Smooth muscle cell (in vitro differentiated cells): ENCODE data around the gene C3orf22. TPM values are rescaled to one million over a fixed set of nuclear protein-coding genes. Genes with fewer than 3 reads are reported as not detected.

Experiments
- DNase-seq: peaks from one replicate; lab custom pipeline; 2025; ENCODE audit not compliant: unreplicated experiment; lab: John Stamatoyannopoulos, UW
- H2AFZ ChIP-seq: fragments of 200-600 bp; sonication (generic); 2 replicates; pipeline ENCODE4 v1.6.0; 2016; ENCODE audit warnings: antibody characterized with exemption, low read depth, mild to moderate bottlenecking
- H3F3A ChIP-seq: fragments of 200-600 bp; sonication (generic); 2 replicates; pipeline ENCODE4 v1.6.0; 2017; ENCODE audit warnings: antibody characterized with exemption, low read depth
- H3K27ac ChIP-seq: fragments of 200-600 bp; sonication (generic); 2 replicates; pipeline ENCODE4 v1.5.1; 2016; ENCODE audit warnings: low read depth, mild to moderate bottlenecking
- H3K27me3 ChIP-seq: fragments of 200-600 bp; sonication (generic); 2 replicates; pipeline ENCODE4 v1.6.1; 2016; ENCODE audit warnings: low read depth, mild to moderate bottlenecking
- H3K36me3 ChIP-seq: fragments of 200-600 bp; sonication (generic); 2 replicates; pipeline ENCODE4 v1.5.1; 2016; ENCODE audit warnings: low read depth
- H3K4me1 ChIP-seq: fragments of 200-600 bp; sonication (generic); 2 replicates; pipeline ENCODE4 v1.5.1; 2016; ENCODE audit warnings: low read depth
- H3K4me2 ChIP-seq: fragments of 200-600 bp; sonication (generic); 2 replicates; pipeline ENCODE4 v1.6.0; 2016; ENCODE audit warnings: mild to moderate bottlenecking
- H3K4me3 ChIP-seq: fragments of 200-600 bp; sonication (generic); 2 replicates; pipeline ENCODE4 v1.5.1; 2016; ENCODE audit warnings: mild to moderate bottlenecking
- H3K79me2 ChIP-seq: fragments of 200-600 bp; sonication (generic); 2 replicates; pipeline ENCODE4 v1.6.0; 2016; ENCODE audit warnings: low read depth, mild to moderate bottlenecking
- H3K9ac ChIP-seq: fragments of 200-600 bp; sonication (generic); 2 replicates; pipeline ENCODE4 v1.6.0; 2016; ENCODE audit warnings: low read depth
- H3K9me3 ChIP-seq: fragments of 200-600 bp; sonication (generic); replicated peaks from 2 replicates; pipeline ENCODE4 v1.5.1; 2016; ENCODE audit warnings: low read depth
- H4K20me1 ChIP-seq: fragments of 200-600 bp; sonication (generic); 2 replicates; pipeline ENCODE4 v1.6.0; 2016; ENCODE audit warnings: low read depth
- CTCF ChIP-seq: fragments of 200-600 bp; sonication (generic); IDR thresholded peaks from 2 replicates; pipeline ENCODE4 v1.5.1; 2017; ENCODE audit warnings: borderline replicate concordance, mild to moderate bottlenecking, antibody characterized with exemption; ENCODE audit not compliant: insufficient read depth, poor library complexity, severe bottlenecking
- WGBS: methylation state at CpG from one replicate; pipeline ENCODE4 v1.1.7; 2016; ENCODE audit warnings: low lambda C conversion rate; 5-methylcytosine and 5-hydroxymethylcytosine counted together
- polyA plus RNA-seq: library from polyadenylated mRNA; unstranded; fragments of >200 nt; fragmentation: Nextera tagmentation; extraction: Ambion mirVana; gene quantifications from 2 replicates; pipeline ENCODE4 v1.2.1, GENCODE V29; 2016
- total RNA-seq: library from RNA; depleted of rRNA; stranded (reverse); fragments of >200 nt; gene quantifications from 2 replicates; pipeline ENCODE4 v1.2.3, GENCODE V29; 2014

C3orf22 gene
- total and polyA plus RNA-seq, 2 experiments from 2014 or later = not detected

- Histone ChIP-seq H3K4me3 (no peak overlapping the region), H3K9me3 (no peaks in the 10 kb centered on the region), H3K36me3 (no peaks in the 10 kb centered on the region), H3K79me2 (no peaks in the 10 kb centered on the region), H2AFZ (no peak overlapping the region), H3K4me2 (no peak overlapping the region), H4K20me1 (no peaks in the 10 kb centered on the region), H3F3A (no peaks in the 10 kb centered on the region), H3K27me3 (peaks cover 33% of the 10 kb centered on the region), H3K4me1 (no peaks in the 10 kb centered on the region), H3K27ac (no peak overlapping the region), H3K9ac (no peak overlapping the region)
- peak; percentile 96 for TF ChIP-seq CTCF
- DNase-seq = peak; percentile 18
- WGBS = 3% methylated on average over 6 of the region's 6 CpGs
These were observed 36.4 kb downstream of the C3orf22 start for GRCh38 chr3:126522363-126522788.

- DNase-seq = no peak
- Histone ChIP-seq H3K79me2 (no peaks in the 10 kb centered on the region), H3K9ac (no peak overlapping the region), H3K4me2 (no peak overlapping the region), H3K4me3 (no peak overlapping the region), H3K27ac (no peak overlapping the region), H3K9me3 (no peaks in the 10 kb centered on the region), H3K27me3 (peaks cover 33% of the 10 kb centered on the region), H2AFZ (no peak overlapping the region), H3K4me1 (no peaks in the 10 kb centered on the region), H4K20me1 (no peaks in the 10 kb centered on the region), H3F3A (no peaks in the 10 kb centered on the region), H3K36me3 (no peaks in the 10 kb centered on the region)
- 90% methylated on average over 11 of the region's 11 CpGs for WGBS
- no peak for TF ChIP-seq CTCF
These were observed 37.4 kb downstream of the C3orf22 start for GRCh38 chr3:126521122-126521891.

GRCh38 chr3:126519506-126520455, 39.0 kb downstream of the C3orf22 start:
- Histone ChIP-seq H3K9ac (no peak overlapping the region), H3K27me3 (peaks cover 30% of the 10 kb centered on the region), H3K36me3 (no peaks in the 10 kb centered on the region), H2AFZ (no peak overlapping the region), H3K9me3 (no peaks in the 10 kb centered on the region), H3K4me1 (no peaks in the 10 kb centered on the region), H3K79me2 (no peaks in the 10 kb centered on the region), H4K20me1 (no peaks in the 10 kb centered on the region), H3K4me3 (no peak overlapping the region), H3K4me2 (no peak overlapping the region), H3K27ac (no peak overlapping the region), H3F3A (no peaks in the 10 kb centered on the region)
- no peak for TF ChIP-seq CTCF
- WGBS = 84% methylated on average over 10 of the region's 10 CpGs
- no peak for DNase-seq
